Hepatocyte (in vitro differentiated cells): ENCODE data around the gene FAM72D. TPM values are rescaled to one million over a fixed set of nuclear protein-coding genes. Genes with fewer than 3 reads are reported as not detected.
"Not testable (repeated sequence)": the region's sequence is repeated elsewhere in the genome, so short reads cannot be mapped to it uniquely, and the experiment has no call there.

Experiments used
- DNase-seq: peaks from one replicate; pipeline ENCODE4 v3.0.0-alpha.2; 2016; ENCODE audit warnings: low spot score
- H2AFZ ChIP-seq: fragments of 200-600 bp; sonication (generic); 2 replicates; pipeline ENCODE4 v1.6.0; 2016; ENCODE audit warnings: antibody characterized with exemption, mild to moderate bottlenecking
- H3K27ac ChIP-seq: fragments of 200-600 bp; sonication (generic); 2 replicates; pipeline ENCODE4 v1.5.1; 2016; ENCODE audit warnings: mild to moderate bottlenecking
- H3K27me3 ChIP-seq: fragments of 200-600 bp; sonication (generic); 2 replicates; pipeline ENCODE4 v1.6.1; 2016
- H3K36me3 ChIP-seq: fragments of 200-600 bp; sonication (generic); replicated peaks from 2 replicates; pipeline ENCODE4 v1.5.1; 2016; ENCODE audit warnings: low read depth; ENCODE audit not compliant: insufficient read depth
- H3K4me1 ChIP-seq: fragments of 200-600 bp; sonication (generic); 2 replicates; pipeline ENCODE4 v1.5.1; 2016; ENCODE audit warnings: mild to moderate bottlenecking, moderate library complexity; ENCODE audit not compliant: insufficient read depth
- H3K4me2 ChIP-seq: fragments of 200-600 bp; sonication (generic); 2 replicates; pipeline ENCODE4 v1.6.0; 2016
- H3K4me3 ChIP-seq: fragments of 200-600 bp; sonication (generic); 2 replicates; pipeline ENCODE4 v1.5.1; 2016; ENCODE audit warnings: mild to moderate bottlenecking
- H3K79me2 ChIP-seq: fragments of 200-600 bp; sonication (generic); 2 replicates; pipeline ENCODE4 v1.6.0; 2017; ENCODE audit warnings: mild to moderate bottlenecking
- H3K9me2 ChIP-seq: fragments of 200-600 bp; sonication (generic); replicated peaks from 2 replicates; pipeline ENCODE4 v1.6.0; 2017; ENCODE audit warnings: mild to moderate bottlenecking; ENCODE audit not compliant: insufficient read depth
- H3K9me3 ChIP-seq: fragments of 200-600 bp; sonication (generic); 2 replicates; pipeline ENCODE4 v1.5.1; 2016; ENCODE audit warnings: low read depth, mild to moderate bottlenecking
- H4K20me1 ChIP-seq: fragments of 200-600 bp; sonication (generic); 2 replicates; pipeline ENCODE4 v1.6.0; 2016; ENCODE audit warnings: mild to moderate bottlenecking; ENCODE audit not compliant: insufficient read depth, poor library complexity, severe bottlenecking
- WGBS: methylation state at CpG from one replicate; pipeline ENCODE4 v1.1.6; 2016; ENCODE audit warnings: low lambda C conversion rate; ENCODE audit errors: missing lambda C conversion rate; 5-methylcytosine and 5-hydroxymethylcytosine counted together
- polyA plus RNA-seq: library from polyadenylated mRNA; unstranded; fragments of >200 nt; fragmentation: Nextera tagmentation; extraction: Ambion mirVana; gene quantifications from 2 replicates; pipeline ENCODE4 v1.2.1, GENCODE V29; 2016
- total RNA-seq: library from RNA; depleted of rRNA; stranded (reverse); fragments of >200 nt; gene quantifications from 2 replicates; pipeline ENCODE4 v1.2.3, GENCODE V29; 2014

Gene FAM72D
- total and polyA plus RNA-seq, 2 experiments from 2014 or later = 0.40 to 0.63 TPM

DNA sequence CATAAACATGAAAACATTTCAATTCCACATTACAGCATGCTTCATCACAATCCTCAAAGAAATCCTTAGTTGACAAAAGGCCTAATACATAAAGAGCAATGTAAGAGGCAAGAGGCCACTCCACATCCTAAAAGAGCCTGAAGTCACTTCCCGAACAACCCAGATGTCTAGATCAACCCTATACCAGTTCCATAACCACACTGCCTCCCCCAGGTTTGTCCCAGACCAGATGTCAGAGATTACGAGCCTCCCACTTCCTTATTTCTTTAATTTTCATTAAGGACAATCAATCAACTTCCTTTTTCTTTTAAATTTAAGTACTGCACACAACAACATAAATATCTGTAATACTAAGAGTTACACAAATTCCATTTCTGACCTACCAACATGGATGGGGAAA lies 16.0 kb upstream of the FAM72D start:
- H3K4me1 ChIP-seq, H3K36me3 ChIP-seq, H4K20me1 ChIP-seq, DNase-seq, H3K27me3 ChIP-seq, H3K4me3 ChIP-seq, H3K9me2 ChIP-seq, H3K4me2 ChIP-seq, H3K79me2 ChIP-seq, H3K27ac ChIP-seq, H2AFZ ChIP-seq, H3K9me3 ChIP-seq: not testable (repeated sequence)
- WGBS = 88% methylated on average over 2 of the region's 2 CpGs

DNA sequence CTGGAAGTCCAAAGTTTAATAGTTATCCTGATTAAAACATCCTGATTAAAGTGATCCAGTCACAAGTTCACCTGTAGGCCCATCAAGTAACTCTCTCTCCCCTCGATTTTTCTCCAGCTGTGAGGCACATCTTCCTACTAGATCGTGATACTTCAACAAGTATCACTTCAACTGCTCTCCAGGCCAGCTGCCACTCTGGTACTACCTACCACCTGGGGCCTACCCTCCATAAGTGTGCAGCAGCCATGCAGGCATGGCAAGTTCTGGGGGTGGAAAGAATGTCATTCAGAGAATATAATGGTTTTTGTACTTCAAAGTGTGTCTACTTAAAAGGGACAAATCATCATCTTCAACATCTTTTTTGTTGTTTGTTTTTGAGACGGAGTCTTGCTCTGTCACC lies 15.6 kb upstream of the FAM72D start:
- H4K20me1 ChIP-seq, H3K4me2 ChIP-seq, H3K27ac ChIP-seq, H3K4me3 ChIP-seq, H3K9me2 ChIP-seq, H3K79me2 ChIP-seq, H2AFZ ChIP-seq, DNase-seq, H3K36me3 ChIP-seq, H3K27me3 ChIP-seq, H3K9me3 ChIP-seq, H3K4me1 ChIP-seq: not testable (repeated sequence)
- 100% methylated on average over 2 of the region's 3 CpGs for WGBS

- not testable (repeated sequence) for H3K4me1 ChIP-seq, H2AFZ ChIP-seq, H3K4me2 ChIP-seq, H3K9me2 ChIP-seq, H3K27ac ChIP-seq, H3K27me3 ChIP-seq, H3K36me3 ChIP-seq, H3K9me3 ChIP-seq, DNase-seq, H4K20me1 ChIP-seq, H3K79me2 ChIP-seq, H3K4me3 ChIP-seq
- WGBS = 82% methylated on average over 3 of the region's 7 CpGs
These were observed 13.1 kb upstream of the FAM72D start for GRCh38 chr1:145082483-145083255.

- not testable (repeated sequence) for H3K9me2 ChIP-seq, H3K27ac ChIP-seq, H3K27me3 ChIP-seq, H3K79me2 ChIP-seq, H3K4me1 ChIP-seq, H3K4me3 ChIP-seq, H4K20me1 ChIP-seq, H2AFZ ChIP-seq, H3K36me3 ChIP-seq, H3K9me3 ChIP-seq
- peak; percentile 9 for DNase-seq
- WGBS = 3% methylated on average over 13 of the region's 47 CpGs
- H3K4me2 ChIP-seq = peak overlapping the region; percentile 80
These were observed 2.1 kb upstream of the FAM72D start for GRCh38 chr1:145093517-145094149.

GRCh38 chr1:145094655-145095211 lies 1.0 kb upstream of the FAM72D start:
- H3K9me2 ChIP-seq, DNase-seq, H3K36me3 ChIP-seq, H3K4me2 ChIP-seq, H3K9me3 ChIP-seq, H3K79me2 ChIP-seq, H2AFZ ChIP-seq, H4K20me1 ChIP-seq, H3K4me1 ChIP-seq, H3K27ac ChIP-seq, H3K4me3 ChIP-seq, H3K27me3 ChIP-seq: not testable (repeated sequence)
- no CpG with 5 or more reads among the region's 46 CpGs for WGBS

GRCh38 chr1:145101725-145102124 lies 6.0 kb downstream of the FAM72D start:
- no CpG with 5 or more reads among the region's 1 CpG for WGBS
- H3K36me3 ChIP-seq, H3K27me3 ChIP-seq, H3K4me3 ChIP-seq, DNase-seq, H3K9me2 ChIP-seq, H3K4me1 ChIP-seq, H2AFZ ChIP-seq, H3K79me2 ChIP-seq, H3K27ac ChIP-seq, H3K4me2 ChIP-seq, H3K9me3 ChIP-seq, H4K20me1 ChIP-seq: not testable (repeated sequence)

DNA sequence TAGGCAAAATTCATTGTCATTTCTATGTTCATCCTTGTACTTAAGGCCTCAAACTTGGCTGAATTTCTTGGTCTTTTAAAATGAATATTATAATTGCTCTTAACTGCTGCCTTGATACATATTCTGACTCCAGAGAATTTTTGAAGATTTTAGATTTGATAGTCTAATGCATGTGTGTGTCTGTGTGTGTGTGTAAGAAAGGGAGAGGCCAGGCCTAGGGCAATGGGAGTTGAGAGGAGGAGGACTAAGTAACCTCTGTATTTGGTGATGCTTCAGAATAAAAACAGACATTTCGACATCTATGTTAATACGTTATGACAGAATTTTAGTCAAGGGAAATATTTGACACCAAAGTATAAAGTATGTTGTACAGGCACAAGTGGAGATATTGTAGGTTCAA lies 7.5 kb downstream of the FAM72D start:
- H3K79me2 ChIP-seq, H3K9me2 ChIP-seq, H2AFZ ChIP-seq, H3K9me3 ChIP-seq, H4K20me1 ChIP-seq, H3K36me3 ChIP-seq, H3K4me1 ChIP-seq, H3K27ac ChIP-seq, DNase-seq, H3K4me2 ChIP-seq, H3K27me3 ChIP-seq, H3K4me3 ChIP-seq: not testable (repeated sequence)
- no CpG with 5 or more reads among the region's 2 CpGs for WGBS

DNA sequence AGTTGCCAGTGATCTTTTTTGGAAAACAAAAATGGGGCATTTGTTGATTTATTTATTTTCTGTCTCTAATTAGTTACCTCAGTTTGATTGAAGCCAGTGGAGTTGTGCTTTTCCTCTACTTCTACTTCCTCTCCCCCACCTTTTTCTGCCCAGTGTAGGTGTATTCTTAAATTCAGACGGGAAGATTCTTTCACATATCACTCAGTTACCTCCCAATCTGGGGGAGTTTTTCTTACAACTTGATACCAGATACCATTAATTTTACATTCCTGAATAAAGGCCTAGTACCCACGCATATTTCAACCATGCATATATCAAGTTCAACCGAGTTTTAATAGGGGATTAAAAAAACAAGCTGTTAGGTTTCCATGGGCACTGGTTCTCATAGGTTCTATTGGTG lies 15.9 kb downstream of the FAM72D start:
- not testable (repeated sequence) for H2AFZ ChIP-seq, DNase-seq, H3K4me3 ChIP-seq, H3K27me3 ChIP-seq, H3K36me3 ChIP-seq, H4K20me1 ChIP-seq, H3K4me2 ChIP-seq, H3K9me2 ChIP-seq, H3K4me1 ChIP-seq, H3K9me3 ChIP-seq, H3K27ac ChIP-seq, H3K79me2 ChIP-seq
- no CpG with 5 or more reads among the region's 3 CpGs for WGBS

- not testable (repeated sequence) for H3K27ac ChIP-seq, H3K79me2 ChIP-seq, H3K27me3 ChIP-seq, H3K4me1 ChIP-seq, H3K4me3 ChIP-seq, H3K9me3 ChIP-seq, H3K36me3 ChIP-seq, H3K4me2 ChIP-seq, H2AFZ ChIP-seq, H3K9me2 ChIP-seq, DNase-seq, H4K20me1 ChIP-seq
- no CpG with 5 or more reads among the region's 3 CpGs for whole genome bisulfite sequencing
These were observed 16.9 kb downstream of the FAM72D start for GRCh38 chr1:145112703-145113102.
